ENCODE measurements around the gene ANTXR1. TPM values are rescaled to one million over a fixed set of nuclear protein-coding genes. Genes with fewer than 3 reads are reported as not detected.

The ANTXR1 gene
- total RNA-seq, 2 donors from 2014 or later: 48.3 to 54.5 TPM

DNA sequence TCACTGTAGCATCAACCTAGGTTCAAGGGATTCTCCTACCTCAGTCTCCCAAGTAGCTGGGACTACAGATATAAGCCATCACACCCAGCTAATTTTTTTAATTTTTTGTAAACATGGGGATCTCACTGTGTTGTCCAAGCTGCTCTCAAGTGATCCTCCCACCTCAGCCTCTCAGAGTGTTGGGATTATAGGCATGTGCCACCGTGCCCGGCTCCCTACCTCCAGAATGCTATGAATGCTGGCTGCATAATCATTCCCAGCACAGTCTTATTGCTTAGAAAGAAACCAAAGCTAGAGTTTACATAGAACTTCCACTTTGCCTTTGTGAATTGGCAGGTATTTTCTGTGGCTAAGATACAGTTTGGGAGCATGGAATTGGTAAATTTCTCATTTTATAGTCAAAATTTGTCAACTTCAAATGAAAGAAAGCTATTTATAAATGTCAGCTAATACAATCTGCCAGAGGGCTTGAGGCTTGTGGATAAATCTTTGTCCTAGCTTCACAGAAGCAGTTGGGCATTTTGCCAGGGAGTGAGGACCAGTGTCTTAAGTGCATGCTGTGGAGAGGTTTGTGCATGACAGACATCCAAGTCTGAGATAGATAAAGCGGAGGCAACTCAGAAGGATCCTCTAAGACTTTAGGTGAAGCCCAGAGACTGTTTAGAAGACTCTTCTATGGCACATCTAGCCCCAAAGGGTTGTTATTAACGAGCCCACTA is 175.4 kb downstream of the ANTXR1 start:
- Mint-ChIP-seq H3K27me3 (ENCODE audit: insufficient read depth) (no peaks in the 10 kb centered on the region), H3K9me3 (no peaks in the 10 kb centered on the region), H3K4me3 (no peak overlapping the region), H3K4me1 (peaks cover 12% of the 10 kb centered on the region), H3K27ac (no peak overlapping the region), H3K36me3 (ENCODE audit: low read depth) (peaks cover 41% of the 10 kb centered on the region)
- no peak overlapping the region for H3K27ac ChIP-seq (ENCODE audit: low read depth, low read length)
- TF ChIP-seq, protein P1, sequence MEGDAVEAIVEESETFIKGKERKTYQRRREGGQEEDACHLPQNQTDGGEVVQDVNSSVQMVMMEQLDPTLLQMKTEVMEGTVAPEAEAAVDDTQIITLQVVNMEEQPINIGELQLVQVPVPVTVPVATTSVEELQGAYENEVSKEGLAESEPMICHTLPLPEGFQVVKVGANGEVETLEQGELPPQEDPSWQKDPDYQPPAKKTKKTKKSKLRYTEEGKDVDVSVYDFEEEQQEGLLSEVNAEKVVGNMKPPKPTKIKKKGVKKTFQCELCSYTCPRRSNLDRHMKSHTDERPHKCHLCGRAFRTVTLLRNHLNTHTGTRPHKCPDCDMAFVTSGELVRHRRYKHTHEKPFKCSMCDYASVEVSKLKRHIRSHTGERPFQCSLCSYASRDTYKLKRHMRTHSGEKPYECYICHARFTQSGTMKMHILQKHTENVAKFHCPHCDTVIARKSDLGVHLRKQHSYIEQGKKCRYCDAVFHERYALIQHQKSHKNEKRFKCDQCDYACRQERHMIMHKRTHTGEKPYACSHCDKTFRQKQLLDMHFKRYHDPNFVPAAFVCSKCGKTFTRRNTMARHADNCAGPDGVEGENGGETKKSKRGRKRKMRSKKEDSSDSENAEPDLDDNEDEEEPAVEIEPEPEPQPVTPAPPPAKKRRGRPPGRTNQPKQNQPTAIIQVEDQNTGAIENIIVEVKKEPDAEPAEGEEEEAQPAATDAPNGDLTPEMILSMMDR (conservative IDR thresholded peaks at IDR 0.05): no peak
- peaks cover 9% of the 10 kb centered on the region for H3K36me3 ChIP-seq (ENCODE audit: control insufficient read depth, insufficient read depth, low read length)
- H3K27me3 ChIP-seq (ENCODE audit: control insufficient read depth, insufficient read depth, low read length, poor library complexity, severe bottlenecking): no peaks in the 10 kb centered on the region
- no peak for DNase-seq
- no peaks in the 10 kb centered on the region for H3K4me1 ChIP-seq (ENCODE audit: control insufficient read depth, insufficient read depth, low read length)
- no peak overlapping the region for H3K9ac ChIP-seq (ENCODE audit: extremely low read depth, low read length, poor library complexity, severe bottlenecking)
- no peak overlapping the region for H3K4me3 ChIP-seq (ENCODE audit: low read length)
- no peaks in the 10 kb centered on the region for H3K9me3 ChIP-seq (ENCODE audit: control insufficient read depth, low read length)
- 94 to 97% methylated on average over 3 to 4 of the region's 4 CpGs for WGBS, 2 experiments (ENCODE audit: insufficient coverage in 1 of 2, insufficient read length in 1 of 2)

DNA sequence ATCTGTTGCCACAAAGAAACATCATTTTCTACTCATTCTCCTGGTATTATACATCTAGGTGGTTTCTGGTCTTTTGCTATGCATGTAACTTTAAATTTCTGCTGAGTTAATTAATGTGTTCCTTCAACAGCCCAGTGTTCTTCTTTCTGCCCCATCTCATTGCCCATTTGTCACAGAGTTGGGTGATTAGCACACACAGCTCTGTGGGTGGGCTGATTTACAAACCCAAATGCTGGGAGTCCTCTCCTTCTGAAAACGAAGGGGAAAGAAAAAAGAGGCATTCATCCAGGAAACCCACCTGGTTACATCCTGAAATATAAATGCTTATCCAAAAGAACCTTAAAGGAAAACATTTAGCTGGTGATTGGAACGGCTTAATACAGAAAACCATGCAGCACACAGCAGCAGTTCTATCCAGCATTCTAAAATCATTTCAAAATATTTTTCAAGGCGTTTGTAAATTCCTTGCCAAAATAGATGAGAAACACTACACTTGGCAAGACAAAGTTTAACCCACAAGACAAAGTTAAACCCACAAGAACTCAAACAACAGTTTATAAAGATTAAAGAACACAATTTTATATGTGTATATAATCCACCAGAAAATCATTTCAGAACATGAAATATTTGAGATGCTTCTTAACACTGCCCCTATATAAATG is 177.9 kb downstream of the ANTXR1 start:
- H3K27ac Mint-ChIP-seq: no peak overlapping the region
- no peak overlapping the region for H3K4me3 ChIP-seq (ENCODE audit: low read length)
- 72 to 86% methylated on average over 1 to 3 of the region's 3 CpGs for whole genome bisulfite sequencing, 2 experiments (ENCODE audit: insufficient coverage in 1 of 2, insufficient read length in 1 of 2)
- no peaks in the 10 kb centered on the region for H3K4me1 ChIP-seq (ENCODE audit: control insufficient read depth, insufficient read depth, low read length)
- H3K36me3 ChIP-seq (ENCODE audit: control insufficient read depth, insufficient read depth, low read length): peaks cover under 1% of the 10 kb centered on the region
- H3K9ac ChIP-seq (ENCODE audit: extremely low read depth, low read length, poor library complexity, severe bottlenecking): no peak overlapping the region
- no peaks in the 10 kb centered on the region for H3K9me3 ChIP-seq (ENCODE audit: control insufficient read depth, low read length)
- peaks cover 35% of the 10 kb centered on the region for H3K36me3 Mint-ChIP-seq (ENCODE audit: low read depth)
- H3K4me3 Mint-ChIP-seq: no peak overlapping the region
- H3K4me1 Mint-ChIP-seq: peaks cover 12% of the 10 kb centered on the region
- DNase-seq: no peak
- TF ChIP-seq, protein P1 (conservative IDR thresholded peaks at IDR 0.05): no peak
- no peaks in the 10 kb centered on the region for H3K9me3 Mint-ChIP-seq
- H3K27me3 ChIP-seq (ENCODE audit: control insufficient read depth, insufficient read depth, low read length, poor library complexity, severe bottlenecking): no peaks in the 10 kb centered on the region
- H3K27me3 Mint-ChIP-seq (ENCODE audit: insufficient read depth): no peaks in the 10 kb centered on the region
- no peak overlapping the region for H3K27ac ChIP-seq (ENCODE audit: low read depth, low read length)

DNA sequence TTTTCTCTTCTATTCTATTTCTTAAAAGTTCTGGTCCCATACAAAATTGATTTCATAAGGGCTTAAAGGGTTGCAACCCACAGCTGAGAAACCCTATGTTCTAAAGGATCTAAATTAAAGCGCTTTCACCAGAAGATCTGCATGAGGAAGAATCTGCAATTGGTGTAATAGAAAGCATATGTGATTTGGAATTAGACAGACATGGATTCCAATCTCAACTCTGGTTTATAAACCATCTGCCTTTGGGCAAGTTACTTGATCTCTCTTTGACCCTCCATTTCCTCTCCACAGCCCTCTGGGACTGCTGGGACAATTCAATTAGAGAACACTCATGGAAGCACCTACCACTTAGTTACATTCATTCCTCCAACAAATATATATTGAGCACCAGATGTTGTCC is 178.7 kb downstream of the ANTXR1 start:
- Histone ChIP-seq H3K4me1 (ENCODE audit: control insufficient read depth, insufficient read depth, low read length) (no peaks in the 10 kb centered on the region), H3K4me3 (ENCODE audit: low read length) (no peak overlapping the region), H3K27me3 (ENCODE audit: control insufficient read depth, insufficient read depth, low read length, poor library complexity, severe bottlenecking) (no peaks in the 10 kb centered on the region), H3K27ac (ENCODE audit: low read depth, low read length) (no peak overlapping the region), H3K9me3 (ENCODE audit: control insufficient read depth, low read length) (no peaks in the 10 kb centered on the region), H3K9ac (ENCODE audit: extremely low read depth, low read length, poor library complexity, severe bottlenecking) (no peak overlapping the region), H3K36me3 (ENCODE audit: control insufficient read depth, insufficient read depth, low read length) (no peaks in the 10 kb centered on the region)
- peaks cover 12% of the 10 kb centered on the region for H3K4me1 Mint-ChIP-seq
- H3K36me3 Mint-ChIP-seq (ENCODE audit: low read depth): peaks cover 33% of the 10 kb centered on the region
- H3K27me3 Mint-ChIP-seq (ENCODE audit: insufficient read depth): no peaks in the 10 kb centered on the region
- no peak overlapping the region for H3K27ac Mint-ChIP-seq
- H3K9me3 Mint-ChIP-seq: no peaks in the 10 kb centered on the region
- no peak overlapping the region for H3K4me3 Mint-ChIP-seq
- DNase-seq: no peak
- 97 to 100% methylated on average over 1 of the region's 1 CpG for WGBS, 2 experiments (ENCODE audit: insufficient coverage in 1 of 2, insufficient read length in 1 of 2)
- TF ChIP-seq, protein P1 (conservative IDR thresholded peaks at IDR 0.05): no peak
